B cell (primary cell): Measurements from ENCODE around the gene SNAPC4. TPM values are rescaled to one million over a fixed set of nuclear protein-coding genes. Genes with fewer than 3 reads are reported as not detected.

Source experiments
- ATAC-seq: fragments of 200-7000 bp; cut with Tn5 transposase; one replicate; pipeline ENCODE4 v1.10.0; 2021; ENCODE audit warnings: low read depth, mild to moderate bottlenecking, moderate number of reproducible peaks, moderate library complexity
- CTCF ChIA-PET: fragments of 350-600 bp; sonication (Branson Sonifier 250); formaldehyde crosslinking; loops from one replicate; lab custom pipeline; 2021; ENCODE audit warnings: antibody characterized with exemption, inconsistent platforms; lab: Charles Lee
- POLR2A ChIA-PET: fragments of 350-600 bp; sonication (Branson Sonifier 250); formaldehyde crosslinking; loops from one replicate; lab custom pipeline; 2021; ENCODE audit warnings: antibody characterized with exemption; lab: Charles Lee
- DNase-seq: peaks from one replicate; pipeline ENCODE4 v3.0.0; 2013
- H2AFZ ChIP-seq: 2 replicates; pipeline ENCODE4 v1.6.1; 2012; ENCODE audit warnings: mild to moderate bottlenecking, low read depth, low read length; ENCODE audit not compliant: insufficient read depth, poor library complexity, severe bottlenecking
- H3K27ac ChIP-seq, 2 donors: 1 replicate in 1 of 2; 2 replicates in 1 of 2; pipeline ENCODE4 v1.5.1; 2012 to 2013; ENCODE audit warnings: low read length in 2 of 2, mild to moderate bottlenecking in 2 of 2, moderate library complexity in 1 of 2
- H3K27me3 ChIP-seq, 4 experiments: fragments of 200-600 bp in 1 of 4; sonication (generic) in 1 of 4; replicated peaks in 1 of 4; 1 replicate in 2 of 4; 2 replicates in 2 of 4; pipeline versions ENCODE4 v1.6.1 to v1.7.0; 2013 to 2016; ENCODE audit warnings: low read length in 3 of 4, mild to moderate bottlenecking in 2 of 4, mixed read lengths in 1 of 4, moderate library complexity in 1 of 4; ENCODE audit not compliant: insufficient read depth in 4 of 4, control insufficient read depth in 3 of 4; ENCODE audit errors: control extremely low read depth in 1 of 4
- H3K36me3 ChIP-seq, 2 experiments: replicated peaks in 1 of 2; 1 replicate in 1 of 2; 2 replicates in 1 of 2; pipeline versions ENCODE4 v1.6.1 to v1.7.1; 2013; ENCODE audit warnings: low read length in 1 of 2; ENCODE audit not compliant: insufficient read depth in 2 of 2, control insufficient read depth in 1 of 2; ENCODE audit errors: control extremely low read depth in 1 of 2, extremely low read depth in 1 of 2
- H3K4me1 ChIP-seq, 2 donors: fragments of 200-600 bp in 1 of 2; sonication (generic) in 1 of 2; 1 replicate in 1 of 2; 2 replicates in 1 of 2; pipeline versions ENCODE4 v1.5.1 to v1.6.1; 2013 to 2017; ENCODE audit warnings: low read length in 2 of 2; ENCODE audit not compliant: control insufficient read depth in 2 of 2, insufficient read depth in 2 of 2
- H3K4me2 ChIP-seq: replicated peaks from 2 replicates; pipeline ENCODE3; 2012; ENCODE audit warnings: mild to moderate bottlenecking, low read depth, low read length; ENCODE audit not compliant: poor library complexity, severe bottlenecking
- H3K4me3 ChIP-seq, 5 experiments: fragments of 200-600 bp in 1 of 5; sonication (generic) in 1 of 5; 1 replicate in 3 of 5; 2 replicates in 2 of 5; pipeline versions ENCODE4 v1.5.1 to v1.7.0; 2011 to 2016; ENCODE audit warnings: low read length in 4 of 5, mild to moderate bottlenecking in 4 of 5, low read depth in 2 of 5, control low read depth in 1 of 5, moderate library complexity in 1 of 5; ENCODE audit not compliant: insufficient read depth in 1 of 5; ENCODE audit errors: control extremely low read depth in 1 of 5, extremely low read depth in 1 of 5
- H3K79me2 ChIP-seq: fragments of 200-600 bp; sonication (generic); one replicate; pipeline ENCODE4 v1.6.0; 2016; ENCODE audit warnings: low read length; ENCODE audit not compliant: control insufficient read depth, insufficient read depth
- H3K9ac ChIP-seq: fragments of 200-600 bp; sonication (generic); 2 replicates; pipeline ENCODE4 v1.6.1; 2017; ENCODE audit warnings: mild to moderate bottlenecking, low read length, moderate library complexity
- H3K9me3 ChIP-seq, 3 donors: one replicate each; pipeline versions ENCODE4 v1.6.1 to v1.7.1; 2013; ENCODE audit warnings: low read length in 2 of 3; ENCODE audit not compliant: control insufficient read depth in 2 of 3, insufficient read depth in 1 of 3; ENCODE audit errors: control extremely low read depth in 1 of 3
- H4K20me1 ChIP-seq: 2 replicates; pipeline ENCODE4 v1.6.0; 2012; ENCODE audit warnings: mild to moderate bottlenecking, low read length; ENCODE audit not compliant: insufficient read depth, control insufficient read depth, poor library complexity, severe bottlenecking
- H3K27ac Mint-ChIP-seq: one replicate; pipeline ENCODE4 v1.8.0; 2021; ENCODE audit warnings: mixed read lengths
- H3K27me3 Mint-ChIP-seq: one replicate; pipeline ENCODE4 v1.8.0; 2021; ENCODE audit warnings: mixed read lengths
- H3K4me1 Mint-ChIP-seq: one replicate; pipeline ENCODE4 v1.8.0; 2021; ENCODE audit warnings: mixed read lengths
- H3K4me3 Mint-ChIP-seq: one replicate; pipeline ENCODE4 v1.8.0; 2021; ENCODE audit warnings: mixed read lengths
- H3K9me3 Mint-ChIP-seq: one replicate; pipeline ENCODE4 v1.8.0; 2022; ENCODE audit warnings: mixed read lengths; ENCODE audit not compliant: insufficient read depth
- EZH2 ChIP-seq: IDR thresholded peaks from 2 replicates; pipeline ENCODE4 v1.6.1; 2012; ENCODE audit warnings: borderline replicate concordance, low read depth, mild to moderate bottlenecking, moderate library complexity, low read length; ENCODE audit not compliant: insufficient read depth, poor library complexity, severe bottlenecking
- WGBS: methylation state at CpG from one replicate; pipeline ENCODE4 v1.1.5; 2013; ENCODE audit warnings: missing lambda C conversion rate; ENCODE audit not compliant: insufficient coverage; 5-methylcytosine and 5-hydroxymethylcytosine counted together
- intact Hi-C: fragments of 100-400 bp; cut with micrococcal nuclease; formaldehyde crosslinking; loops from one replicate; pipeline ENCODE4 v1.10.0; 2022
- polyA plus RNA-seq: library from polyadenylated mRNA; depleted of rRNA; stranded (reverse); fragments of >200 nt; gene quantifications from 2 replicates; pipeline ENCODE4 v1.2.3, GENCODE V29; 2012
- total RNA-seq, 2 donors: library from RNA; stranded (reverse); fragments of 120-200 nt in 1 of 2; gene quantifications; 1 replicate in 1 of 2; 2 replicates in 1 of 2; pipeline versions ENCODE4 v1.2.3 to v1.2.4, GENCODE V29; 2013 to 2022
- TF ChIP-seq, protein P1 (sequence below): fragments of 200-600 bp; IDR thresholded peaks from one replicate; pipeline ENCODE4 v1.8.0; 2022; ENCODE audit warnings: antibody characterized with exemption, mild to moderate bottlenecking

The SNAPC4 gene
- total and polyA plus RNA-seq, 2 donors (not counting 1 experiment from before 2014, with no cell fraction given): 13.1 to 15.6 TPM

GRCh38 chr9:136361047-136361753, 38.8 kb downstream of the SNAPC4 start:
- Histone ChIP-seq H3K79me2 (no peaks in the 10 kb centered on the region), H3K4me1 (peaks cover 5 to 10% of the 10 kb centered on the region in 2 donors), H3K27ac (no peak overlapping the region), H3K4me3 (no peak overlapping the region), H3K9ac (no peak overlapping the region), H4K20me1 (peaks cover 19% of the 10 kb centered on the region), H3K9me3 (peaks cover 0 to 10% (median 0%) of the 10 kb centered on the region in 3 donors), H2AFZ (no peak overlapping the region), H3K27me3 (no peaks in the 10 kb centered on the region), H3K36me3 (peaks cover 0 to 13% of the 10 kb centered on the region in 2 experiments), H3K4me2 (no peak overlapping the region)
- CTCF ChIA-PET: no interaction called here
- WGBS: 96% methylated on average over 40 of the region's 43 CpGs
- no peak for TF ChIP-seq EZH2
- TF ChIP-seq, protein P1, sequence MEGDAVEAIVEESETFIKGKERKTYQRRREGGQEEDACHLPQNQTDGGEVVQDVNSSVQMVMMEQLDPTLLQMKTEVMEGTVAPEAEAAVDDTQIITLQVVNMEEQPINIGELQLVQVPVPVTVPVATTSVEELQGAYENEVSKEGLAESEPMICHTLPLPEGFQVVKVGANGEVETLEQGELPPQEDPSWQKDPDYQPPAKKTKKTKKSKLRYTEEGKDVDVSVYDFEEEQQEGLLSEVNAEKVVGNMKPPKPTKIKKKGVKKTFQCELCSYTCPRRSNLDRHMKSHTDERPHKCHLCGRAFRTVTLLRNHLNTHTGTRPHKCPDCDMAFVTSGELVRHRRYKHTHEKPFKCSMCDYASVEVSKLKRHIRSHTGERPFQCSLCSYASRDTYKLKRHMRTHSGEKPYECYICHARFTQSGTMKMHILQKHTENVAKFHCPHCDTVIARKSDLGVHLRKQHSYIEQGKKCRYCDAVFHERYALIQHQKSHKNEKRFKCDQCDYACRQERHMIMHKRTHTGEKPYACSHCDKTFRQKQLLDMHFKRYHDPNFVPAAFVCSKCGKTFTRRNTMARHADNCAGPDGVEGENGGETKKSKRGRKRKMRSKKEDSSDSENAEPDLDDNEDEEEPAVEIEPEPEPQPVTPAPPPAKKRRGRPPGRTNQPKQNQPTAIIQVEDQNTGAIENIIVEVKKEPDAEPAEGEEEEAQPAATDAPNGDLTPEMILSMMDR: no peak
- Mint-ChIP-seq H3K4me1 (peaks cover 10% of the 10 kb centered on the region), H3K27me3 (no peaks in the 10 kb centered on the region), H3K27ac (no peak overlapping the region), H3K4me3 (no peak overlapping the region), H3K9me3 (no peaks in the 10 kb centered on the region)
- no peak for ATAC-seq
- no peak for DNase-seq
- intact Hi-C loops: loop anchor here (5.0 kb wide), 1 partner anchor 454 kb away; the partner anchor contains the start of gene CAMSAP1
- POLR2A ChIA-PET: no interaction called here
